SIG-M5 treated with dmso at 0.1 percent for 504 hours (cell line): ENCODE data around the gene DUSP28.
A peak's percentile ranks its signal among the peaks of the same experiment; 100 is the strongest.
"Not testable (repeated sequence)": the region's sequence is repeated elsewhere in the genome, so short reads cannot be mapped to it uniquely, and the experiment has no call there.

ENCODE experiments used
- DNase-seq: peaks from one replicate; lab custom pipeline; 2025; ENCODE audit not compliant: unreplicated experiment; lab: John Stamatoyannopoulos, UW

The DUSP28 gene

GRCh38 chr2:240559286-240559685, 871 bp upstream of the DUSP28 start:
- DNase-seq: no peak

DNA sequence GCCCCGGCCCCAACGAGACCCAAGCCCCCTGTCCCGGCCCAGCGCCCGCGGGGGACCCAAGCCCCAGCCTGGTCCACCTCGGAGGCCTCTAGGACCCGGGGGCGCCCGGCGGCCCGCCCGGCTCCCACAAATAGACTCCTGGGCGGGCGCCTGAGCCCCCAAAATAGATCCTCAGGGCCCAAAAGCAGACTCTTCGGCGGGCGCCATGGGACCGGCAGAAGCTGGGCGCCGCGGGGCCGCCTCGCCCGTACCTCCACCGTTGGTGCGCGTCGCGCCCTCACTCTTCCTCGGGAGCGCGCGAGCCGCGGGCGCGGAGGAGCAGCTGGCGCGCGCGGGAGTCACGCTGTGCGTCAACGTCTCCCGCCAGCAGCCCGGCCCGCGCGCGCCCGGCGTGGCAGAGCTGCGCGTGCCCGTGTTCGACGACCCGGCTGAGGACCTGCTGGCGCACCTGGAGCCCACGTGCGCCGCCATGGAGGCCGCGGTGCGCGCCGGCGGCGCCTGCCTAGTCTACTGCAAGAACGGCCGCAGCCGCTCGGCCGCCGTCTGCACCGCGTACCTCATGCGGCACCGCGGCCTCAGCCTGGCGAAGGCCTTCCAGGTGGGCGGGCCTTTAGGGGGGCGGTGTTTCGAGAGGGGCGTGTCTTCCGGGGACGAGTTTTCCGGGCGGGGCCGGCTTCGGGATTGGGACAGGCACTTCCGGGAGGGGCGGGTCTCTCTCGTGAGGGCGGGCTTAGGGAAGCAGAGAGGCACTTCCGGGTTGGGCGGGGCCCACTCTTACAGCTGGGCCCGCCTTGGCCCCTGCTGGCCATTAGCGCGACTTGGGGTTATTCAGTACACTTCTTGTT, 545 bp downstream of the DUSP28 start:
- DNase-seq: peak; percentile 98

GRCh38 chr2:240561325-240561971, 1.3 kb downstream of the DUSP28 start:
- DNase-seq: peak; percentile 76

- not testable (repeated sequence) for DNase-seq
Observed at GRCh38 chr2:240563231-240563630, 3.1 kb downstream of the DUSP28 start.

GRCh38 chr2:240563951-240564560, 3.9 kb downstream of the DUSP28 start:
- DNase-seq: no peak

GRCh38 chr2:240564561-240565332, 4.6 kb downstream of the DUSP28 start:
- DNase-seq: no peak

- peak; percentile 96 for DNase-seq
Observed at GRCh38 chr2:240565333-240566202, 5.4 kb downstream of the DUSP28 start.

- DNase-seq: peak; percentile 88
Observed at GRCh38 chr2:240566203-240567136, 6.3 kb downstream of the DUSP28 start.

- DNase-seq: peak; percentile 56
Observed at GRCh38 chr2:240567137-240567871, 7.1 kb downstream of the DUSP28 start.

- DNase-seq: peak; percentile 41
Observed at GRCh38 chr2:240567872-240568677, 7.9 kb downstream of the DUSP28 start, which contains the start of gene RNPEPL1. Gene RNPEPL1, plus strand, starts transcription at chr2:240568484. Its CDS starts 103 bp downstream, at chr2:240568587.

DNA sequence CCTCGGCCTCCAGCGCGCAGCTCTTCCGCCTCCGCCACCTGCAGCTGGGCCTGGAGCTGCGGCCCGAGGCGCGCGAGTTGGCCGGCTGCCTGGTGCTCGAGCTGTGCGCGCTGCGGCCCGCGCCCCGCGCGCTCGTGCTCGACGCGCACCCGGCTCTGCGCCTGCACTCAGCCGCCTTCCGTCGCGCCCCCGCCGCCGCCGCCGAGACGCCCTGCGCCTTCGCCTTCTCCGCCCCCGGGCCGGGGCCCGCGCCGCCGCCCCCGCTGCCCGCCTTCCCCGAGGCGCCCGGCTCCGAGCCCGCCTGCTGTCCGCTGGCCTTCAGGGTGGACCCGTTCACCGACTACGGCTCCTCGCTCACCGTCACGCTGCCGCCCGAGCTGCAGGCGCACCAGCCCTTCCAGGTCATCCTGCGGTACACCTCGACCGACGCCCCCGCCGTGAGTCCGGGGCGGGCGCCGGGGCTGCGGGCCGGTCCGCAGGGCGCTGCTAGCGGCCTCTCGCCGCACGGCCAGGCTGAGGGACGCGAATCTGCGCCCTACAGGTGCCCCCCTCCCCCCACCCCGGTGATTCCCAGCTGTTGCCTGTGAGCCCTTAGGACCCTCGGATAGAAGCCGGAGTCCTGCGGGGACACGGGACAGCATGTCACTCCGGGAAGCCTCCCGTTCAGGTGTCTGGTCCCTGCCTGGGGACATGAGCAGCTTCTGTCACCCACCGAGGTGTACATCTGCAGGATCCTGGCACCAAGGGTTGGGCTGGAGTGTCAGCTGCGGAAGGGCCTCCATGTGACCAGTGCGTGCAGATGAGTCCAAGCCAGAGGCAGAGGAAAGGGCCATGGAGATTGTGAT, 8.7 kb downstream of the DUSP28 start:
- peak; percentile 43 for DNase-seq

DNA sequence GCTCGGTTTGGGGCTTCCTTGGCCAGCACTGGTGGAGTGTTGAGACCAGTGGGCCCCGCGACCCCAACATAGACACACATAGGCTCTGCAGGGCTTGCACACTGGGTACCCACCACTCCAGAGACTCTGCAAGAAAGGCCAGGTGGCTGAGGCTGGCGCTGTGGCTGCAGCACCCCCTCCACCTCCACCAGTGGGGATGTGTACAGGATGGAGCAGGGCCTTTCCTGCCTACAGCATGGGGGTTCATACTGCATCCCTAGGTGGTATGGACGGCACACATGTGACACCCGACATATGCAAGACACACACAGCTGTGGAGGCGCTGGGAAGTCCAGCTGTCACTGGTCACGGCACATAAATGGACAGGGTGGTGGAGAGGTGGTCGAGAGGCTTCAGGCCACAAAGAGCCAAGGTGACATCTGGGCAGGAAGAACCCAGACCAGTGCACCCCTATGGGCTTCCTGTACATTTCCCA, 9.4 kb downstream of the DUSP28 start:
- DNase-seq: no peak

GRCh38 chr2:240569998-240570530, 9.9 kb downstream of the DUSP28 start:
- DNase-seq: no peak

- DNase-seq: no peak
Observed at GRCh38 chr2:240570531-240571313, 10.6 kb downstream of the DUSP28 start.

DNA sequence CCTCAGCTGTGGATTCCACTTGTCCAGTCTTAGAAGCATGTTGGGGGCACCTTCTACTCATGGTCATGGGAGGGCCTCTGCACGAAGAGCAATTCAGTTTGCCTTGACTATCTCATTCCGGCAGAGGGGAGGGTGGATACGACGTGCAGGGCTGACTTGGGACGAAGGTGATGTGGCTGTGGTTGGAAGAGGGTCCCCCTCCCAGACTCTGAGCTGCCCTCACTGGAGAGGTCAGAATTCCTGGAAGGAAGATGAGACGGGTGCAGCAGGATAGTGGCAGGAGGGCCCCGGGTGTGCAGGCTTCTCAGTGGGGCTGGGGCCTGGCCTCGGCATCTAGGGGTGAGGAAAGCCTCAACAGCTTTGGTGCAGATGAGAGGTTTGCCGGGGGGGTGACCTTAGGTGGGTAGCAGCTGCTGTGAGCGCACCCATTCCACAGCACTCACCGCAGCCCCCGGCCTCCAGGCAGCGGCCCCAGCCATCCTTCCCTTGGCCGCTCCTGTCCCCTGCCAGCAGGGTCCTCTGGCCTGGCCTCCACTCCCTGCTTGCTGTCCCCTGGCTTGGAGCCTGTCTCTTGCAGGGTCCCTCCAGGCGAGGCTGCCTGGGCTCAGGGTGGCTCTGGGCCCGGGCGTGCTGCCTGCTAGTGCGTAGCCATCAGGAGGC, 11.3 kb downstream of the DUSP28 start:
- DNase-seq: no peak
